Germinal center (tissue), 1 donor: ENCODE results near the gene TLX2.

ENCODE experiments used
- DNase-seq: peaks from one replicate; pipeline ENCODE4 v3.0.0; 2012; ENCODE audit warnings: mixed read lengths, low spot score

TLX2 gene

GRCh38 chr2:74532222-74532621, 18.0 kb downstream of the TLX2 start:
- peak; percentile 49 for DNase-seq

GRCh38 chr2:74533464-74533863, 19.2 kb downstream of the TLX2 start:
- no peak for DNase-seq

DNA sequence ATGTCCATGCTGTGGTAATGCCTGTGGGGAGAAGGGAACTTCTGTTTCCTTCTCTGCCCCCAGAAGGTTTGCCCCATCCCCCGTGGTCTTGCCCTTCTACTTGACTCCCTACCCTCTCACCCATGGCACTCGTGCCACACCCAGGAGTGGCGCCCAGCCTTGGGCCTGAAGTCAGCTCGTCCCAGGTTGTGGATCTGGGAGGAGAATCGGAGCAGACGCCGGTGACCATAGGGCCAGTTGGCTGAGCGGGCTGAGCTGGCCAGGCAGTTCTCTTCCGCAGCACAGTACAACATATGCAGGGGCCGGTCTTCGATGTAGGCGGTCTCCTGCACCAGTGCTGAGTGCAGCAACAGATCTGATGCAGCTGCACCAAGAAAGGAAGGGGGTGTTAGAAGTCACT, 20.2 kb downstream of the TLX2 start:
- no peak for DNase-seq

DNA sequence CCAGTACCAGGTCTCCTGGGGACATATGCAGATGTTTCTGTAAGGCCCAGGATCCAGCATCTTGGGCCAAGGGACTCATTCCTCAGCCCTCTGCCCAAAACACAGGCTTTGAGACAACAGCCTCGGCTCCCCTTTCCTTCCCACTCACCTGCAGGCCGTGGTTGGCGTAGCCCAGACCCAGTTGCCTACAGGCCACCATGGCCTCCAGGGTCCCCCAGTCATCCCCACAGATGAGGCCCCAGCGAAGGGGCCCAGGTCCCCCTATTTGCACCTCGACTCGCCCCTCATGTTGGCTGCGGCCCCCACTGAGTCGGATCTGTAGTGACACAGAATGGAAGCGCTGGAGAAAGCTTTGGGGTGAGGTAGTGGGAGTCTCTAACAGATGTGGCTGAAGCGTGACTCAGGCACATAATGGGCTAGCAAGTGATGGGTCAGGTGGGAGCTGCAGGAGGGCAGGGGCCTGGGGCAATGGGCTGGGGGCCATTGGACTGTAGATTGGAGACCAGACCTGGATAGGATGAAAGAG, 21.3 kb downstream of the TLX2 start:
- no peak for DNase-seq

DNA sequence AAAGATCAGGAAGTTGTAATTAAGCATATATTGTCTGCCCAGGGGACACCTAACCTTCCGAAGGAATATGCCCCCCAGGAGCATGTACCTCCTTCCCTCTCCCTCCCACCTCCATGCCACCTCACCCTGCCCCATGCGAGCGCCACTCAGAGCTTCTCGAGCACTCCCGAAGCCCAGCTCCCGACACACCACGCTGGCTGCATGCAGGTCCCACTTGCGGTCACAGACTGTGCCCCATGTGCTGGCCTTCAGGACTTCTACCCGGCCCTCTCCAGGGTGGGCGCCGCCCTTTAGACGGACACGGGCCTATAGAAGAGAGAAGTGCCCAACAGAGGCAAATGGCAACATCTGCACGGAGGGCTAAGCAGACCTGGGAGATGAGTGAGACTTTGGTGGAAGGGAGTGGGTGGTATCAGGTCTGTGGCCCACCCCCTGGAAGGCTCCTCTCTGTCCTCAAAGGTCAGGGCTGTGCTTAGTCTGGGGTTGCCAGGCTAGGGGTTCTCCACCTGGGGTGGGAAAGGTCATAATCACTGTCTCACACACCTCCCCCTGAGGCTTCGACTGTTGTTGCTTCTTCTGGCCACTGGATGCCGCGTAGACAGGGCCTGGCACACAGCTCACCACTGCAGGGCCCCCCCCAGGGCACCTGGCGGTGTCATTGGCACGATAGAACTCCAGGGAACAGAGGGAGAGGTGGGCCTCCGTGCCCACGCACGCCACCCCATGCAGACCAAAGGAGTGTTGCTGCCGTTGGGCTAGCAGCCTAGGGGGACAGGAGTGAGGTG, 22.1 kb downstream of the TLX2 start:
- no peak for DNase-seq

- DNase-seq: no peak
Measured at GRCh38 chr2:74537140-74537539, 22.9 kb downstream of the TLX2 start.

- peak; percentile 29 for DNase-seq
Measured at GRCh38 chr2:74538881-74539339, 24.7 kb downstream of the TLX2 start.

GRCh38 chr2:74540291-74540690, 26.0 kb downstream of the TLX2 start:
- no peak for DNase-seq

- no peak for DNase-seq
Measured at GRCh38 chr2:74542978-74543377, 28.7 kb downstream of the TLX2 start.

- no peak for DNase-seq
Measured at GRCh38 chr2:74544634-74545033, 30.4 kb downstream of the TLX2 start.

DNA sequence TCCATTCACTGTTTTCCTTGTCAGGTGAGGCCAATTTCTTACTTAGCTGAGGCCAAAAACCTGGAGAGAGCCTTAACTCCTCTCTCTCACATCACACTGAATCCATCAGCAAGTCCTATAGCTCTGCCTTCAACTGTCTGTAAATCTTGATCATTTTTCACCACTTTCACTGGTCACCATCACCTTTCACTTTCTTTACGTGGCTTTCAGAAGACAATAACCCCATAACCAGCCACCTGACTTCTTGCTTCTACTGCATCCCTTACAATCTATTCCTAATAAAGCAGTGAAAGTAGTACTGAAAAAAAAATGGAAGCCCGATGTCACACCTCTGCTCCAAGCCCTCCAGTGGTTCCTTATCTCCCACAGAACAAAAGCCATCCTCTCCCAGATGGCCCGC, 31.8 kb downstream of the TLX2 start:
- no peak for DNase-seq

- no peak for DNase-seq
Measured at GRCh38 chr2:74548285-74548899, 34.1 kb downstream of the TLX2 start.

GRCh38 chr2:74548900-74549826, 34.9 kb downstream of the TLX2 start:
- peak; percentile 48 for DNase-seq

GRCh38 chr2:74550231-74550630, 36.0 kb downstream of the TLX2 start:
- no peak for DNase-seq

DNA sequence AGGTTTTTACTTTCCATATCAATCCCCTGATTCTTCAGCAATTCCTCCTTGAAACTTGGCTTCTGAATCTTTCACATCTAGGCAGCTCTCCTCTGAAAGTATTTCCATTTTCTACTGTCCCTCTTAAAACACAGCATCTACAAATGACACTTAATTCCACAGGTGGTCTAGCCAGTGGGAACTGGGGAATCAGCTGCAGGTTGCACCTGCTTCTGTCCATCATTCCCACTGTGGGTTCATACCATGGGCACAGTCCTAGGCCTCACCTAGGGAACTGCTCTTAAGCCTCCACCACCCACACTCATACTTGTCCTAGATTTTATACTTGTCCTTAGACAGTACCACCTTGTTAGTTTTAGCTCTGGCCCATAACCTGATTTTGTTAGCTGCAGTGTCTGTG, 37.3 kb downstream of the TLX2 start:
- DNase-seq: no peak

GRCh38 chr2:74551942-74552913, 38.0 kb downstream of the TLX2 start:
- no peak for DNase-seq

DNA sequence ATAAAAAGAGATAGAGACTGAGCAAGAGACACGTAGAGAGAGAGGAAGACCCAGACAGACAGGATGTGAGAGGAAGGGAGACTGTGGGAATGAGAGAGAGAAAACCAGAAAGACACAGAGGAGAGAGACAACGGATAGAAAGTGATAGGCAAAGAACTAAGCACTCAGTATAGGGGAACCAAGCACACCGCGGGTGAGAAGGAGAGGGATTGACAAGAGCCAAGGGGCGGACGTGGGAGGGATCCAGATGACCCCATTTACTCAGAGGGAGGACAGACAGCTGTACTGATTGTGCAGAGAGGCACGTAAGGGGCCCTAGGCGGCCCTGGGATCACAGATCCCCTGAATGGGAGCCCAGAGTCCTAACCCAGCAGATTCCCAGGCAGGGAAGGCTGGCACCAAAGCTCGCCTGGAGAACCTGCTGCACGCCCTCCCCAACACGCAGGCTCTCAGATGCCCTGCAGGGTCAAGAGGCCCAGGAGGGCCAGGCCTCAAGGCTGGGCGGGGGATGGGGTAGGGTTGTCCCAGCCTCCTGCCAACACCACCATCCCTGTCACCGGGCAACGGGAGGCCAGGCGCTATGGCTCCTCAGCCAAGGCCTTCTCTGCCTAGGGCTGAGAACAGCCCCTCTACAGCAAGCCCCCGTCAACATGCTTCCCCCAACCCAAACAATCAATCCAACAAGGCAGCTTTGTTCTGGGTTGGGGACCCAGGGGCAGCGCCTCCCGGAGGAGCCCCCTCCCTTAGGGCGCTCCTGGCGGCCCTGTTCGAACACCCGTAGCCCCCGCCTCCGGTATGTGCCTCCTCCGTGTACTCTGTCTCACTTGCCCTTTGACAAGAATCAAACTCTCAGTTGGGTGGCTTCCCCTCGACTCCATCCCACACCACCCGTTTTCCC, 38.9 kb downstream of the TLX2 start:
- no peak for DNase-seq

- DNase-seq: peak; percentile 90
Measured at GRCh38 chr2:74553892-74554819, 39.9 kb downstream of the TLX2 start, which contains the start of the genes DOK1 and LOXL3. TSS of gene DOK1 (plus strand) at chr2:74554720. CDS start at chr2:74554755, 35 bp downstream. TSS of gene LOXL3 (minus strand) at chr2:74553942. CDS start at chr2:74552634, 1,308 bp downstream.
